Skin of body (tissue), 2 donors: Measurements from ENCODE around the gene TEX264. TPM values are rescaled to one million over a fixed set of nuclear protein-coding genes. Genes with fewer than 3 reads are reported as not detected.
"Not testable (repeated sequence)": the region's sequence is repeated elsewhere in the genome, so short reads cannot be mapped to it uniquely, and the experiment has no call there.

Source experiments
- DNase-seq: peaks from one replicate; lab custom pipeline; 2025; lab: John Stamatoyannopoulos, UW
- total RNA-seq: library from RNA; depleted of rRNA; stranded (reverse); fragments of >200 nt; gene quantifications from one replicate; pipeline ENCODE4 v1.2.3, GENCODE V29; 2014

Gene TEX264, protein sequence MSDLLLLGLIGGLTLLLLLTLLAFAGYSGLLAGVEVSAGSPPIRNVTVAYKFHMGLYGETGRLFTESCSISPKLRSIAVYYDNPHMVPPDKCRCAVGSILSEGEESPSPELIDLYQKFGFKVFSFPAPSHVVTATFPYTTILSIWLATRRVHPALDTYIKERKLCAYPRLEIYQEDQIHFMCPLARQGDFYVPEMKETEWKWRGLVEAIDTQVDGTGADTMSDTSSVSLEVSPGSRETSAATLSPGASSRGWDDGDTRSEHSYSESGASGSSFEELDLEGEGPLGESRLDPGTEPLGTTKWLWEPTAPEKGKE
- total RNA-seq: 19.5 TPM

DNA sequence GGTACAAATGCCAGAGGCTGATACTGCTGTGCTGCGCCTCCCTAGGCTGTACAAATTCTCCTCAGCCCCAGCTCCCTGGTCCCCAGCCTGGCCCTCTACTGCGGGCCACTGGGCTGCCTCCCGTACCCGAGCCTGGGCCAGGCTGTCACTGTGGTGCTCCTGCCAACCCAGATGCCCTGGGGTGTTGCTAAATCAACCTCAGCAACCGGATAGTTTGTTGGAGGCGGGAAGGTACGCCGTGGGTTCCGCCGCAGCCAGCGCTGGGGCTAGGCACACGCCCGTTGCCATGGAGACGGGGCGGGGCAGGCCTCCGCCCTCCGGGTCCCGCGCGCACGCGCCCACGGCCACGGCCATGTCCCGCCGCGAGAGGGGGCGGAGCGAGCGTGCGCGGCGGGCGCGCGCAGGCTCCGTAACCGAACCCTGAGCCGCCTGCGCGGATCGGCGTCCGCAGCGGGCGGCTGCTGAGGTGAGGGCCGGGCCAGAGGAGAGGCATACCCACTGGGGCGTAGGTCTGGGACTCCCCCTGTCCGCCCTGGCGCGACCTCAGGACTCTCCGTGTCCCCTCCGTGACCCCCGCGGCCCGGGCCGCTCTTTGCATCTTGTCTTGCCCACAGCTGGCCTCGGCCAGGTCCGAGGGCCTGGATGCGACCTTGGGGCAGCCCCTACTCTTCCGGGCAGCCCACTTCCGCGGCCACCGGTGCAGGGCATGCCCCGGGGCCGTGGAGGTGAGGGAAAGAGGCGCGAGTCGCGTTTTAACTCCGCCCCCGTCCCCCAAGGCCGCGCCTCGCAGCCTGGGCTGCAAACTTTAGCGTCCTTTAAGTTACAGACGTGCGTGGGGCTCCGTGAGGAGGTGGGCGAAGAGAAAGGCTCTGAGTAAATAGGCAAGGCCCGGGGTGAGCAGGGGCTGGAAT, at the start of gene TEX264:
Gene TEX264, plus strand, starts transcription at position 430 of the 911 bp plus-strand sequence. CDS start 3,053 bp downstream, outside the sequence.
- peak; percentile 69 for DNase-seq

DNA sequence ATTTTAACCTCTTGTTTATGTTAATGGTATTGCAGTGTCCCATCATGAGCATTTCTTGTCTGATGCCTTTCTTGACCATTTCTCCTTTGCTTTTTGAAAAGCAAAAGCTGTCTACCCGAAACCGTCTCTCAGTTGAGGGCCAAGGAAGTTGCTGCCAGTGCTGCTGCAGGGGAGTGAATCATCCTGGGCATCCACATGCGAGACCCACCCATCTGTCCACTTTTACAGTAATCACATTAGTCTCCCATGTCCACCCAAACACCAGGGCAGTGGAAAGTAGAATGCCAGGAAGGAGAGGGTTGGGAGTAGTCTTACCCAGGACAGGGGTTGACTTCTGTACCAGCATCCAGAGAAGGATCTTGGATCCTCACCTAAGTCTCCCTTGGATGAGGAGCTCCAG, 48.6 kb upstream of the TEX264 start:
- no peak for DNase-seq

DNA sequence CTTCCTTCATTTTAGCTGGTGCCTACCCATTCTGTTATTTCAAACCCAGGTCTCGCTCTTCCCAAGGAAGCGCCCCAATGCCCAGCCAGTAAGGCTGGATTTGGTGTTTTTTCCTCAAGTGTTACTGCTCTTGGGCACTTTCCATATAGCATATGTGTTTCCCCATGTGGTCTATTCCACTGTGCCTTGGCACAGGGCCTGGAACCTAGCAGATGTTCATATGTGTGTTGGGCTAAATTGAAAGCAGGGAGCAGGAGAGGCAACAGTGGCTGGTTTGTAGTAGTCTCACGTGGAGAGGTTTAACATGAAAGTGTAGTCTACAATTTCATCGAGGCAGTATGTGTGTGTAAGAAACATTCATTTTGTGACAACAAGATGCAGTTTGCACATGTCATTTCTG, 48.2 kb upstream of the TEX264 start:
- DNase-seq: peak; percentile 86

DNA sequence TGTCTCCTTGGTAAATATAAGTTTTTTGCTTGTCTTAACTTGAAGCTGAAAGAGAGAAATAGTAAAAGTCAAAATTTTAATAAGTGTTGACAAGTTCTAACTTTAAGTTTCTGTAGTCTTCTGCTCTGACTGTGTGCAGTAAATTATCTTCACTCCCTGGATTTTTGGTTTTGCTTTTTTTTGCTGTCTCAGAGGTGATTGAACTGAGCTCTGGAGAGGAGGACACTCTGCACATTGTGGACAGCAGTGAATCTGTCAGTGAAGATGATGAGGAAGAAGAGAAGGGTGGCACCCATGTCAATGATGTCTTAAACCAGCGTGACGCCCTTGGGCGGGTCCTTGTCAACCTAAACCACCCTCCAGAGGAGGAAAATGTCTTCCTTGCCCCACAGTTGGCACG, 40.5 kb upstream of the TEX264 start:
- no peak for DNase-seq

DNA sequence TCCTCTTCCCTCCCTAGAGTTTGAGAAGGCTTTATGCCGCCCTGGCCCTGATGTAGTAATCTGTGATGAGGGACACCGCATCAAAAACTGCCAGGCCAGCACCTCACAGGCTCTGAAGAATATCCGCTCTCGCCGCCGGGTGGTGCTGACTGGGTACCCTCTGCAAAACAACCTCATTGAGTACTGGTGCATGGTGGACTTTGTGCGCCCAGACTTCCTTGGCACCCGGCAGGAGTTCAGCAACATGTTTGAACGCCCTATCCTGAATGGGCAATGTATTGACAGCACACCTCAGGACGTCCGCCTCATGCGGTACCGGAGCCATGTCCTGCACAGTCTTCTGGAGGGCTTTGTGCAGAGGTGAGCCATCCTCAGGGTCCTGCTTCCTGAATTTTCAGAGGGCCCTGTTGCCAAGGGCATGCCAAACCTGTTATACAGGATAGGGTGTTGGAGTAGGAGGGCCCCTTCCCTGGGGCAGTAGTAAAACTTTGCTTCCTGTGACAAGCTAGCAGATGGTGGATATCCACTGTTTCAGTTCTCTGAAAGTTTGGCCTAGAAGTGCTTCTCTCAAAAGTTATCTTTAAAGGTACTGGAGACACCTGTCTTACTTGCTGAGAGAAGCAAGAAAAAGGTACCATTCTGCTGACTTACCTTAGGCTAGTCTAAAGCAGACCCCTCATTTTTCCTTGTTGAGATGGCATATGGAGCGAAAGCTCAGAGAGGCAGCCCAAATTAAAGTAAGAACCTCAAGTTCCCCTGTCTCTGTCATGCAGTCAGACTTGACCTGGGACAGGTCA, 33.7 kb upstream of the TEX264 start:
- DNase-seq: no peak

DNA sequence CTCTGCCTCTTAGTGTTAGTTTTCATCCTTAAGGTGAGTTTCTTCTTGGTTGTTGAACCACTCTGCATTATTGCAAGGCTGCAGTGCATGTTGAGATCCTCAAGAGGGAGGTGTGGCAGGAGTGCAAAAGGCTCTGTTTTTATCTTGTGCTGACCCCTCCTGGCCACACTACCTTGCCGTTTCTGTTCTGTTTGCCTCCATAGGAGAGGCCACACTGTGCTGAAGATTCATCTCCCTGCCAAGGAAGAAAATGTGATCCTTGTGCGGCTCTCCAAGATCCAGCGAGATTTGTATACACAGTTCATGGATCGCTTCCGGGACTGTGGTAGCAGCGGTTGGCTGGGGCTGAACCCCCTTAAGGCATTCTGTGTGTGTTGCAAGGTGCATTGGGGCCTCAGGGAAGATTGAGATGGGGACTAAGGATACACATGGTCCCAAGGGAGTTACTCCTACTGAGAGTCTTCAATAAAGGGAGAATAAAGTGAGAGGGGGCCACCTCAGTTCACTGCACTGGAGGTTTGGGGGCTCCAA, 33.0 kb upstream of the TEX264 start:
- DNase-seq: no peak

DNA sequence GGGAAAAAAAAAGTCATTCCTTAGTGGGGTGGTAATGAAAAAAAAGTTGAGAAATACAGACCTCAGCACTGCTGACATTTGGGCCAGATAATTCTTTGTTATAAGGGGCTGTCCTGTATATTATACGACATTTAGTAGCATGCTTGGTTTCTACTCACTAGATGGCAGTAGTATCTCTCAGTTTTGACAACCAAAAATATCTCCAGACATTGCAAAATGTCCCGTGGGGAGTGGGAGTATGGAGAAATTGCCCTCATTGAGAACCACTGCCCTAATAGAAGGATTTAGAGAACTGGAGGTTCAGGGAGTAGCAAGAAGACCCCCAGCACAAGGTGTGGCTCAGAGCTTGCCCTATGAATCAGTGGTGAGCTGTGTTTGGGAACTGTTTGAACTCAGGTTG, 28.6 kb upstream of the TEX264 start:
- DNase-seq: no peak

DNA sequence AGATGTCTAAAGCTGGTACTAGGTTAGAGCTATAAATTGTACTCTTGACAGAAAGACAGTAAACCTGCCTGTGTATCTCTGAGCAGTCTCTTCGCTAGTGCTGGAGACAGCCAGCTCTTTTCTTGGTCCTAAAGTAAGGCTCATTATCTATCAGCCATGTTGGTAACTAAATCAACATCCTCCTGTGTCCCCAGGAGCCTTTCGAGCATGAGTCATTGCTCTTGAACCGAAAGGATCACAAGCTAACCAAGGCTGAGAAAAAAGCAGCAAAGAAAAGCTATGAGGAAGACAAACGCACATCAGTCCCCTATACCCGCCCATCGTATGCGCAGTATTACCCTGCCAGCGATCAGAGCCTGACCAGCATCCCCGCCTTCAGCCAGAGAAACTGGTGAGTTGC, 25.0 kb upstream of the TEX264 start:
- DNase-seq: no peak

DNA sequence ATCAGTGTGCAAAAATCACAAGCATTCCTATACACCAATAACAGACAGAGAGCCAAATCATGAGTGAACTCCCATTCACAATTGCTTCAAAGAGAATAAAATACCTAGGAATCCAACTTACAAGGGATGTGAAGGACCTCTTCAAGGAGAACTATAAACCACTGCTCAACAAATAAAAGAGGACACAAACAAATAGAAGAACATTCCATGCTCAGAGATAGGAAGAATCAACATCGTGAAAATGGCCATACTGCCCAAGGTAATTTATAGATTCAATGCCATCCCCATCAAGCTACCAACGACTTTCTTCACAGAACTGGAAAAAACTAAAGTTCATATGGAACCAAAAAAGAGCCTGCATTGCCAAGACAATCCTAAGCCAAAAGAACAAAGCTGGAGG, 18.9 kb upstream of the TEX264 start:
- DNase-seq: not testable (repeated sequence)

DNA sequence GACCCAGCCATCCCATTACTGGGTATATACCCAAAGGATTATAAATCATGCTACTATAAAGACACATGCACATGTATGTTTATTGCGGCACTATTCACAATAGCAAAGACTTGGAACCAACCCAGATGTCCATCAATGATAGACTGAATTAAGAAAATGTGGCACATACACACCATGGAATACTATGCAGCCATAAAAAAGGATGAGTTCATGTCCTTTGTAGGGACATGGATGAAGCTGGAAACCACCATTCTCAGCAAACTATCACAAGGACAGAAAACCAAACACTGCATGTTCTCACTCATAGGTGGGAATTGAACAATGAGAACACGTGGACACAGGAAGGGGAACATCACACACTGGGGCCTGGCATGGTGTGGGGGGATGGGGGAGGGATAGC, 17.6 kb upstream of the TEX264 start:
- not testable (repeated sequence) for DNase-seq

DNA sequence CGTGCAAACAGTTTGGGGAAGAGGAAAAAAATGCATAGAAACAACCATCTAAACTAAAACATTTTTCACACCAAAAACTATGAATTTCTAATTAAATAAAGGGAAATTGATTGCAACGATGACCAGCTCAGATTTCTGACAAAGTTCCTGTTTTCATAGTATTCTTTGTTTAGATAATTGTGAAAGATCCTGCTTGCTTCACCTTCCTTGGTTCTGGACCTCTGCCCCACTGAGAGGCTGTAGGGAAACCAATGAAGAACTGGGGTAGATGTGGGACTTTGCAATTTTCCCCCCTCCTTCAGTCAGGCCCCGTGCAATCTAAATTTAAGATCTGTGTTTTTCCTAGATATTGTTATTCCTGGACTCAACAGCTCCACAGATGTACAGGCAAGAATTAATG, 13.8 kb upstream of the TEX264 start:
- DNase-seq: no peak

DNA sequence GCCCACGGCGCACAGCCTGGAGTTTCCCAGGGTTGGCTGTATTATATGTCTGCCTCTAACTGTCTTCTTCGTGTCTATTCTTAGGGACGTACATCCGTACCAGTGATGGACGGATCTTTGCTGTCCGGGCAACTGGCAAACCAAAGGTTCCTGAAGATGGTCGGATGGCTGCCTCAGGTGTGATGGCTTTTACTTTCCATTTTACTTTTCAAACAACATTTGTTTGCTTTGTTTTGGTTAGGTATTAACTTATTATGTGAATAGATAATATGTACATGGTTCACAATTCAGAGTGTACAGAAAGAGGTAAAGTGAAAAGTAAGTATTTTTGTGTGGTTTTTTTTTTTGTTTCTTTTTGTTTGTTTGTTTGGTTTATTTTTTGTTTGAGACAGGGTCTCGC, 11.1 kb upstream of the TEX264 start:
- no peak for DNase-seq

DNA sequence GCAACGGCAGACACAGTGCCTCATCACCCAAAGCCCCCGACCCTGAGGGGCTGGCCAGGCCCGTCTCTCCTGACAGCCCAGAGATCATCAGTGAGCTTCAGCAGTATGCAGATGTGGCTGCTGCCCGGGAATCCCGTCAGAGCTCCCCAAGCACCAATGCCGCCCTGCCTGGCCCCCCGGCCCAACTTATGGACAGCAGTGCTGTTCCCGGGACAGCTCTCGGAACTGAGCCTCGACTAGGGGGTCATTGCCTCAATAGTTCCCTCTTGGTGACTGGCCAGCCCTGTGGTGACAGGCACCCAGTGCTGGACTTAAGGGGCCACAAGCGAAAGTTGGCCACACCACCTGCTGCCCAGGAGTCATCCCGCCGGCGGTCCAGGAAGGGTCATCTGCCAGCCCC, 8.6 kb upstream of the TEX264 start:
- no peak for DNase-seq

DNA sequence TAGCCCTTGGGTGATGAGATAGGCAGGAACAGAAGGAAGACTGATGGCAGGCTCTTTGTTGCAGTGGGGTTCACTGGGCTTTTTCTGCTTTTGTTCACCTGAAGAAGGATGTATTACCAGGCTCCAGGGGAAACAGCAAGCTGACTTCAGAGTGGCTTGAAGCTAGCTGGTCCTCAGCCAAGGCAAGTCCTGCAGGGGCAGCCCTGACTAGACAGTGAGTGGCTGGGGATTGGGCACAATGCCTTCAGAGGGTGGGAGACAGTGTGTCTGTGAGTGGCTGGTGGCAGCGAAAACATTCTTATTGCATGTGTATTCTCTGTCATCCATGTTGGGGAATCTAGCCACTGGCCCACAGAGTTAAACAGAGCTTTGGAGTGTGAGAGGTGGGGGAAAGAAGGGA, 2.3 kb upstream of the TEX264 start:
- no peak for DNase-seq

DNA sequence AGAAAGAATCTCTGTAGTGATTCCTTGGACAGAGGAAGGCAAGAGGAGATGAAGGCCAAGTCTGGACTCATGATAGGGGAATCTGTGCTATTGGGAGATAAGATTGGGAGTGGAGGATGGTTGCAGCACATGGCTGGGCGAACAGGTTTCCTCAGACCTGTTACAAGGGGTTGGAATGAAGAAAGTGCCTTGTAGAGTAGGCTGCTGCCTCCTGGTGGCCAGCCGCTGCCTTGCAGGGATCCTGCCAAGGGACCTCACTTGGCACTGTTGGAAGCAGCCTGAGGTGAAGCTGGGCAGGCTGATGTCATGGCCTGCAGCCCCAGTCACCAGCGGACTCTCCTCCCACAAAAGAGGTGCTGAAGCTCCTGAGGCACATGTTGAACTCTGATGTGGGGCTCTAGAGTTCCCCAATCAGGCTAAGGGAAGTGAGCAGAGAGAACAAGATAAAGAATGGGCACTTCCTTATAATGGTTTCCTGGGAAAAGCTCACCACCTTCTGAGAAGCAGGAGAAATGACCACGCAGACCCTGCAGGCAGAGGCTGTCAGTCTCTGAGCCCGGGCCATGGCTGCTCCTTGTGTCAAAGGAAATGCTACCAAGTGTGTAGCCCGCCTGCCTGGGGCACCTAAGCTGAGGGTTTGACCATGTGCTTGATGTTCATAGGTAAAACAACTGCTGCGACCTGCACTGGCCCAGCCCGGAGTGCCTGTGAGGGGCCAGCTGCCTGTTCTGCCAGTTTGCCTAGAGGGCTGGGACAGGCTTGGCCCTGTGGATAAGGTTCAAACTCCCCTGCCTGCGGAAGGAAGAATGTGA, 1.6 kb upstream of the TEX264 start:
- peak; percentile 56 for DNase-seq

DNA sequence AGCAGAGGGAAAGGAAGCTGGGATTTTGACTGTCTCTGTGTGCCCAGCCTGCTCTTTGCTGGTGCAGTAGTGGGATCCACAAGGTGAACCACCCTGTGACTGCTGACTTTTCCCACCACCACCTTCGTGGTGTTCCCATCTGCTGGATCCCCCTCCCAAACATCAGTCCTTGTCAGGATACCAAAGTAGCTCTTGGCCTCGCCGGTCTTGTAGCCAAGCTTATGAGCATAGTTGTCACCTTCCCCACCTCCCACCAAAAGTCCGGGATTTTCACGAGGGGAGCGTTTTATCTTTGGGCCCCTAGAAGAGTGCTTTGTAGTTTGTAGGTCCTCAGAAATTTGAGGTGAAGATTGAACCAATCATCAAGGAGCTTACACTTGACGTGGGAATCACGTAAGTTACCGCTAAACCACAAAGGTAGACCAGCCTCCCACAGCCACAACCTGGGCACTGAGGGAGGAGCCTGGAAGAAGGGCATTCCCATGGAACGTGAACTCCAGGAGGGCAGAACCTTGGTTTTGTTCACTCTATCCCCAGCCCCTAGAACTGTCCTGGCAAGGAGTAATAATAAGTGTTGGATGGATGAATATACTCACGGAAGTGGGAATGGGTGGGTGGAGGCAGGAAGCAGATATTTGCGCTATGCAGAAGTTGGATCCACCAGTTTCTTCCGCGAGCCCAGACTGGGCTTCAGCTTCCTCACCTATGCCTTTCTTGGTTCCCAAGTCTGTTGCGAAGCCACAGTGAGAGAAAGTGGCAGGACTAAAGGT, 814 bp upstream of the TEX264 start:
- no peak for DNase-seq

DNA sequence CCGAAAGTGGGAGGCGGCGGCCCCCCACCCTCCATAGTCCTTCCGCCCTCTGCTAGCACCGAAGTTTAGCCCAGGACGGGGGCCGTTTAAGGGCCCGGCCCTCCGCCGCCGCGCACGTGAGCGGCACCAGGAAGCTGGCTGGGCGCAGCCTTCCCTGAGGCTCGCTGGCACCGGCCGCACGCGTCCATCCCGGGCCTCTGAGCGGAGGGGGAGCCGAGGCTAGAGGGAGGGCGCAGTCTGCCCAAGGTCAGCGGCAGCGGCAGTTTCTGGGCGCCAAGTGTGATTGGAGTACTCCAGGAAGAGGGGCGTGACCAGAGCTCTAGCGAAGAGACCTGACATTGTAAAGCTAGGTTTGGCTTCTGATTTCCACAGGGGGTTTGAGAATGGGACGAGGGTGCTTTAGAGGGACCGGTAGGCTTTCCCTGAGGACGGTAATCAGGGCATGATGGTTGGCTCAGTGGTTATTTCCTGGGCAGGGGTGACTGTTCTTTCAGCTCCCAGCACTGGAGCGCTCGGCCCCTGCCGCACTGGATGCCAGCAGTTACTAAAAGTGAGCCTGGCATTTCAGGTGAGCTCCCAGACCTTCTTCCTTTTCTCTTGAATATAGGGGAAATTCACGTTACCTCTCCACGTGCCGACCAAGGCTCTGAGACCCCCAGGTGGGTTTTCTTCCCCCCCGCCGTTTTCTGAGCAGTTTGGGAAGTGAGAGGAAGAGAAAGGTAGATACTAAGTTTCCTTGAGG, 853 bp downstream of the TEX264 start:
- peak; percentile 15 for DNase-seq

DNA sequence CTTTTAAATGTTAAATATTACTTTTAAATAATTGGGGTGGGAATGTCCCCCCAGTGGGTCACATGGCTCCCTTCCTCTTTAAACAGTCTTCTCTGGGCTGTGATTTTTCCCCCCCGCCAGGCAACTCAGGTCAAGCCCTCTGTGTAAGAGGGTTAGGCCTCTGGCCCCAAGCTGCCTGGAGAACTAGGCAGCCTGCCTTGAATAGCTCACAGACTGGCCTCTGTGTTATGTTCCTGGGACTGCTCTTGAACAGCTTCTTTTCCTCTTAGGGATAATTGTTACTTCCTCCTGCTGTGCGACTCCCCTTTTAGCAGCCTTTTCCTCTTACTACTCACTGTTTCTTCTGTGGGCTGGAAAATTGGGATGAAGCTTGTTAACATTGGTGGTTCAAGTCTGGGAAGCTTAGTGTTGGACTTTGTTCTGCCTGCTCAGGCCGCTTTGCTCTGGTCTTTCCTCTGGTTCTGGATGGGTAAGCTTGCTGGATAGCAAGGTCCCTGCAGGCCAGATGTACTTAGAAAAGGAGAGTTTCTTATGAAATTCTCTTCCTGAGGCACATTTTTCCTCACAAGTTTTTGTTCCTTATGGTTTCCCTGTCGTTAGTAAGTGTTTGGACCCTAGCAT, 2.2 kb downstream of the TEX264 start:
- no peak for DNase-seq
